H1 (cell line): ENCODE measurements around the gene C2CD4C.

Experiments
- CREB1 ChIP-seq: IDR thresholded peaks from 2 replicates; pipeline ENCODE4 v1.6.1; 2012; ENCODE audit warnings: inconsistent platforms
- EZH2 ChIP-seq: fragments of 200-600 bp; sonication (generic); IDR thresholded peaks from 2 replicates; pipeline ENCODE4 v1.7.1; 2012; ENCODE audit warnings: low read depth, mild to moderate bottlenecking, moderate library complexity, low read length, inconsistent platforms; ENCODE audit not compliant: severe bottlenecking
- FOSL1 ChIP-seq: IDR thresholded peaks from 2 replicates; pipeline ENCODE4 v1.6.1; 2011; ENCODE audit warnings: mild to moderate bottlenecking, low read depth, low read length, moderate library complexity; ENCODE audit not compliant: insufficient read depth
- KDM1A ChIP-seq: fragments of 200-600, 300-600 bp; sonication (generic); IDR thresholded peaks from 2 replicates; pipeline ENCODE4 v1.7.1; 2016; ENCODE audit warnings: mild to moderate bottlenecking, low read length, borderline replicate concordance
- KDM5A ChIP-seq: fragments of 200-600 bp; IDR thresholded peaks from 2 replicates; pipeline ENCODE4 v1.7.1; 2012; ENCODE audit warnings: mild to moderate bottlenecking, low read length, inconsistent platforms, mixed read lengths
- POLR2A ChIP-seq, 2 experiments: IDR thresholded peaks; 1 replicate in 1 of 2; 2 replicates in 1 of 2; pipeline ENCODE4 v1.6.1; 2011; ENCODE audit warnings: low read depth in 2 of 2, low read length in 2 of 2, mild to moderate bottlenecking in 2 of 2; ENCODE audit errors: control extremely low read depth in 1 of 2
- SIN3A ChIP-seq, 2 experiments: IDR thresholded peaks in 1 of 2; conservative IDR thresholded peaks in 1 of 2; 2 replicates each; pipeline ENCODE4 v1.6.1; 2011 to 2012; ENCODE audit warnings: low read length in 2 of 2, improper control_type of control experiment in 1 of 2, low read depth in 1 of 2, mild to moderate bottlenecking in 1 of 2
- TAF1 ChIP-seq: IDR thresholded peaks from 2 replicates; pipeline ENCODE4 v1.6.1; 2011; ENCODE audit warnings: mild to moderate bottlenecking, low read depth, low read length
- TF ChIP-seq, protein P1 (sequence below), 3 experiments: IDR thresholded peaks; 1 replicate in 2 of 3; 2 replicates in 1 of 3; pipeline versions ENCODE4 v1.5.1 to v1.6.1; 2011; ENCODE audit warnings: low read length in 3 of 3, mild to moderate bottlenecking in 3 of 3, inconsistent platforms in 2 of 3, low read depth in 1 of 3, moderate library complexity in 1 of 3; ENCODE audit not compliant: insufficient read depth in 1 of 3; ENCODE audit errors: control extremely low read depth in 1 of 3
- TF ChIP-seq, protein P2 (sequence below): IDR thresholded peaks from 2 replicates; pipeline ENCODE4 v1.6.1; 2012; ENCODE audit warnings: inconsistent platforms

DNA sequence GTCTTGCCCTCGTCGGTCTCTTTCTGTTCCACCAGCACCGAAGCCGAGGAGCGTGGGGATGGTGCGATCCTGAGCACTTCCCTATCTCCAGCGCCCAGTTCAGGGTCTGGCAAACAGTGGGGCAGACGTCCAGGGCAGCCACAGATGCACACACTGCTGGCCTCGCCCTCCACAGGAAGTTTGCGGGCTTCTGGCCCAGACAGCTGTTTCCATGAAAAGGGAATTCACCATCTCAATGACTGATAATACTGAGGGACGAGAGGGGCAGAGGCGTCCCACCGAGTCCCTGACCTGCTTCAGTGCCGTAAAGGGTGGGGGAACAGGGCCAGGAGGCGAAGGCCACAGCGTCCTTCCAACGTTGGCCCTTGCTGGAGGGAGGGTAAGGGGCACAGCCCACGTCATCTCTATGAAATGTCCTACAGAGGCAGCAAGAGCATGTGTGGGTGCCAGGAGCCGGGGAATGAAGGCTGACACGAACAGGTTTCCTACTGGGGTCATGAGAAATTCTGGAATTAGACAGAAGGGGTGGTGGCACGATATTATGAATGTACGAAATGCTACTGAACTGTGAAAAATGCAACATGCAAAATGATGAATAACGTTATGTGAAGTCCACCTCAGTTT, 32.4 kb upstream of the C2CD4C start:
- TF ChIP-seq POLR2A (IDR thresholded peaks at IDR 0.05; ENCODE audit: control extremely low read depth in 1 of 2, low read depth in 2 of 2, low read length in 2 of 2) (no peak), EZH2 (no peak), KDM5A (no peak), SIN3A (conservative IDR thresholded peaks at IDR 0.05 in 1 of 2, IDR thresholded peaks at IDR 0.05 in 1 of 2; ENCODE audit: low read depth in 1 of 2, low read length in 2 of 2) (no peak), KDM1A (no peak), TAF1 (no peak), FOSL1 (no peak), CREB1 (no peak)
- TF ChIP-seq, protein P1, sequence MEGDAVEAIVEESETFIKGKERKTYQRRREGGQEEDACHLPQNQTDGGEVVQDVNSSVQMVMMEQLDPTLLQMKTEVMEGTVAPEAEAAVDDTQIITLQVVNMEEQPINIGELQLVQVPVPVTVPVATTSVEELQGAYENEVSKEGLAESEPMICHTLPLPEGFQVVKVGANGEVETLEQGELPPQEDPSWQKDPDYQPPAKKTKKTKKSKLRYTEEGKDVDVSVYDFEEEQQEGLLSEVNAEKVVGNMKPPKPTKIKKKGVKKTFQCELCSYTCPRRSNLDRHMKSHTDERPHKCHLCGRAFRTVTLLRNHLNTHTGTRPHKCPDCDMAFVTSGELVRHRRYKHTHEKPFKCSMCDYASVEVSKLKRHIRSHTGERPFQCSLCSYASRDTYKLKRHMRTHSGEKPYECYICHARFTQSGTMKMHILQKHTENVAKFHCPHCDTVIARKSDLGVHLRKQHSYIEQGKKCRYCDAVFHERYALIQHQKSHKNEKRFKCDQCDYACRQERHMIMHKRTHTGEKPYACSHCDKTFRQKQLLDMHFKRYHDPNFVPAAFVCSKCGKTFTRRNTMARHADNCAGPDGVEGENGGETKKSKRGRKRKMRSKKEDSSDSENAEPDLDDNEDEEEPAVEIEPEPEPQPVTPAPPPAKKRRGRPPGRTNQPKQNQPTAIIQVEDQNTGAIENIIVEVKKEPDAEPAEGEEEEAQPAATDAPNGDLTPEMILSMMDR (IDR thresholded peaks at IDR 0.05; ENCODE audit: control extremely low read depth in 1 of 3, insufficient read depth in 1 of 3, low read depth in 1 of 3, low read length in 3 of 3), result no peak
- TF ChIP-seq, protein P2, sequence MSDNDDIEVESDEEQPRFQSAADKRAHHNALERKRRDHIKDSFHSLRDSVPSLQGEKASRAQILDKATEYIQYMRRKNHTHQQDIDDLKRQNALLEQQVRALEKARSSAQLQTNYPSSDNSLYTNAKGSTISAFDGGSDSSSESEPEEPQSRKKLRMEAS, result no peak
